Naive thymus-derived CD4-positive, alpha-beta T cell (primary cell): ENCODE measurements around the gene TOP3A. TPM values are rescaled to one million over a fixed set of nuclear protein-coding genes. Genes with fewer than 3 reads are reported as not detected.
A peak's percentile ranks its signal among the peaks of the same experiment; 100 is the strongest.
"Not testable (repeated sequence)": the region's sequence is repeated elsewhere in the genome, so short reads cannot be mapped to it uniquely, and the experiment has no call there.

ENCODE experiments used
- ATAC-seq: fragments of 150-1000 bp; cut with Tn5 transposase; 2 replicates; pipeline ENCODE4 v1.10.0; 2021; ENCODE audit warnings: mild to moderate bottlenecking, moderate library complexity
- CTCF ChIA-PET: fragments of 350-600 bp; sonication (Branson Sonifier 250); formaldehyde crosslinking; loops from one replicate; lab custom pipeline; 2021; ENCODE audit warnings: antibody characterized with exemption; lab: Charles Lee
- POLR2A ChIA-PET: fragments of 350-600 bp; sonication (Branson Sonifier 250); formaldehyde crosslinking; loops from one replicate; lab custom pipeline; 2021; ENCODE audit warnings: antibody characterized with exemption, inconsistent platforms; lab: Charles Lee
- DNase-seq, 9 donors: peaks; one replicate each; pipeline versions ENCODE4 v3.0.0 to v3.0.0-alpha.2; 2020 to 2022; ENCODE audit warnings: mixed read lengths in 1 of 9
- H3K27ac ChIP-seq: one replicate; pipeline ENCODE4 v1.7.0; 2013; ENCODE audit warnings: mild to moderate bottlenecking, low read depth, low read length, moderate library complexity
- H3K27me3 ChIP-seq, 2 donors: one replicate each; pipeline ENCODE4 v1.7.0; 2013; ENCODE audit warnings: low read length in 2 of 2, mild to moderate bottlenecking in 2 of 2, moderate library complexity in 2 of 2; ENCODE audit not compliant: control insufficient read depth in 2 of 2, insufficient read depth in 2 of 2
- H3K36me3 ChIP-seq, 3 experiments: 1 replicate in 2 of 3; 2 replicates in 1 of 3; pipeline ENCODE4 v1.7.0; 2013; ENCODE audit warnings: low read length in 3 of 3, mild to moderate bottlenecking in 3 of 3, moderate library complexity in 1 of 3; ENCODE audit not compliant: insufficient read depth in 3 of 3, control insufficient read depth in 2 of 3
- H3K4me1 ChIP-seq, 2 donors: one replicate each; pipeline ENCODE4 v1.7.0; 2013; ENCODE audit warnings: low read length in 2 of 2, mild to moderate bottlenecking in 2 of 2, moderate library complexity in 1 of 2; ENCODE audit not compliant: control insufficient read depth in 2 of 2, insufficient read depth in 2 of 2
- H3K4me3 ChIP-seq: 2 replicates; pipeline ENCODE4 v1.7.0; 2013; ENCODE audit warnings: mild to moderate bottlenecking, low read length
- H3K9me3 ChIP-seq, 3 experiments: 1 replicate in 2 of 3; 2 replicates in 1 of 3; pipeline ENCODE4 v1.7.0; 2013; ENCODE audit warnings: low read length in 3 of 3; ENCODE audit not compliant: control insufficient read depth in 2 of 3
- H3K27ac Mint-ChIP-seq, 9 donors: one replicate each; pipeline ENCODE4 v1.8.0; 2020 to 2022; ENCODE audit warnings: mixed read lengths in 9 of 9, mild to moderate bottlenecking in 8 of 9, moderate library complexity in 5 of 9, inconsistent platforms in 2 of 9
- H3K27me3 Mint-ChIP-seq, 5 donors: one replicate each; pipeline ENCODE4 v1.8.0; 2021 to 2022; ENCODE audit warnings: mixed read lengths in 5 of 5, mild to moderate bottlenecking in 1 of 5
- H3K36me3 Mint-ChIP-seq, 5 donors: one replicate each; pipeline ENCODE4 v1.8.0; 2020 to 2022; ENCODE audit warnings: mixed read lengths in 5 of 5, mild to moderate bottlenecking in 3 of 5, inconsistent platforms in 1 of 5
- H3K4me1 Mint-ChIP-seq, 7 donors: one replicate each; pipeline ENCODE4 v1.8.0; 2020 to 2022; ENCODE audit warnings: mixed read lengths in 7 of 7, mild to moderate bottlenecking in 3 of 7, inconsistent platforms in 1 of 7
- H3K4me3 Mint-ChIP-seq, 10 donors: one replicate each; pipeline ENCODE4 v1.8.0; 2020 to 2022; ENCODE audit warnings: mild to moderate bottlenecking in 10 of 10, mixed read lengths in 10 of 10, moderate library complexity in 6 of 10, inconsistent platforms in 2 of 10
- H3K9me3 Mint-ChIP-seq, 11 donors: one replicate each; pipeline ENCODE4 v1.8.0; 2020 to 2022; ENCODE audit warnings: mixed read lengths in 11 of 11, mild to moderate bottlenecking in 4 of 11, inconsistent platforms in 1 of 11, moderate library complexity in 1 of 11
- intact Hi-C, 2 donors: fragments of 100-400 bp; cut with micrococcal nuclease; formaldehyde crosslinking; loops; one replicate each; pipeline ENCODE4 v1.15.1; 2023
- polyA plus RNA-seq, 2 donors: library from polyadenylated mRNA; unstranded; fragments of 300-500 nt; fragmentation: Illumina TruSeq; gene quantifications; one replicate each; pipeline ENCODE4 v1.2.3, GENCODE V29; 2021
- total RNA-seq, 6 experiments: library from RNA in 5 of 6; stranded (reverse) in 5 of 6; gene quantifications; 1 replicate in 5 of 6; 2 replicates in 1 of 6; pipeline ENCODE4 v1.2.3 and lab custom pipeline; 2021 to 2026

Gene TOP3A
- total and polyA plus RNA-seq, 7 experiments from 2014 or later: 13.7 to 74.9 (median 39.7) TPM

DNA sequence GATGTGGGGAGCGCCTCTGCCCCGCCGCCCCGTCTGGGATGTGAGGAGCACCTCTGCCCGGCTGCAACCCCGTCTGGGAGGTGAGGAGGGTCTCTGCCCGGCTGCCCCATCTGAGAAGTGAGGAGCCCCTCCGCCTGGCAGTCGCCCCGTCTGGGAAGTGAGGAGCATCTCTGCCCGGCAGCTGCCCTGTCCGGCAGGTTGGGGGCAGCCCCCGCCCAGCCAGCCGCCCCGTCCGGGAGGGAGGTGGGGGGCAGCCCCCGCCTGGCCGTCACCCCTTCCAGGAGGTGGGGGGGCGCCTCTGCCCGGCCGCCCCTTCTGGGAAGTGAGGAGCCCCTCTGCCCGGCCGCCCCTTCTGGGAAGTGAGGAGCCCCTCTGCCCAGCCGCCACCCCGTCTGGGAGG, 23.4 kb upstream of the TOP3A start:
- H3K9me3 Mint-ChIP-seq, H3K27me3 Mint-ChIP-seq, ATAC-seq, H3K4me3 Mint-ChIP-seq, POLR2A ChIA-PET, H3K4me1 ChIP-seq, H3K27me3 ChIP-seq, DNase-seq, CTCF ChIA-PET, H3K4me1 Mint-ChIP-seq, H3K9me3 ChIP-seq, H3K4me3 ChIP-seq, H3K27ac Mint-ChIP-seq, H3K27ac ChIP-seq, intact Hi-C loops: not testable (repeated sequence)
- H3K36me3 ChIP-seq: peaks cover 0 to 39% (median 3%) of the 10 kb centered on the region in 3 experiments
- peaks cover 5 to 33% (median 20%) of the 10 kb centered on the region in 5 donors for H3K36me3 Mint-ChIP-seq

DNA sequence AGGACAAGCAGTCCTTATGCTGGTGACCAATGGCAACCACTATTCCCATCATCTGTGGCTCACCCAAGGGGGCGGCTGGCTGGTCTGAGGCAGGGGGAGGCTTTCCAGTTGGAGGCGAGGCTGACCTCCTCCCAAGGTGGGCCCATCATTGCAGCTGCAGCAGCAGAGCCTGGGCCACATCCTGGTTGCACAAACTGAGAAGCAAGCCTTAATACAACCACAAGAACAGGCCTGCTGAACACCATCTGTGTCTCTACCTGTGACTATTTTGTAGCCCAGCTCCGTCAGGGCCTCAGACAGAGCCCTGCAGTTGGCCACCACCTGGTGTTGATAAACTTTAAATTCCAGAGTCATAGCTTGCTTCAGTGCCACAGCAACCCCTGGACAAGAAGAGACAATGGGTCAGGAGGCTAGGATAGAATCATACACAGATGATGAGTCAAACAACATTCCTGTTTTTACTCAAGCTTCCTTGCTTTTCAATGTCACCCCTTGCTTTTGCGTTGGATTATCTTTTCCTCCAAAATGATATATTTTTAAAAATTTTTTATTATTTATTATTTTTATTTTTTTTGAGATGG, 18.2 kb upstream of the TOP3A start:
- H3K36me3 Mint-ChIP-seq: peaks cover 0 to 16% (median 5%) of the 10 kb centered on the region in 5 donors
- Histone ChIP-seq H3K27me3 (no peaks in the 10 kb centered on the region), H3K9me3 (no peaks in the 10 kb centered on the region), H3K36me3 (peaks cover 0 to 58% (median 0%) of the 10 kb centered on the region in 3 experiments), H3K4me1 (peaks cover 0 to 13% of the 10 kb centered on the region in 2 donors), H3K4me3 (no peak overlapping the region), H3K27ac (no peak overlapping the region)
- no peak overlapping the region for H3K27ac Mint-ChIP-seq
- no peak overlapping the region for H3K4me3 Mint-ChIP-seq
- DNase-seq: no peak
- no peaks in the 10 kb centered on the region for H3K9me3 Mint-ChIP-seq
- H3K4me1 Mint-ChIP-seq: peaks cover 8 to 15% (median 9%) of the 10 kb centered on the region in 7 donors
- CTCF ChIA-PET: no interaction called here
- intact Hi-C loops: no loop called here
- POLR2A ChIA-PET: no interaction called here
- no peak for ATAC-seq
- no peaks in the 10 kb centered on the region for H3K27me3 Mint-ChIP-seq

DNA sequence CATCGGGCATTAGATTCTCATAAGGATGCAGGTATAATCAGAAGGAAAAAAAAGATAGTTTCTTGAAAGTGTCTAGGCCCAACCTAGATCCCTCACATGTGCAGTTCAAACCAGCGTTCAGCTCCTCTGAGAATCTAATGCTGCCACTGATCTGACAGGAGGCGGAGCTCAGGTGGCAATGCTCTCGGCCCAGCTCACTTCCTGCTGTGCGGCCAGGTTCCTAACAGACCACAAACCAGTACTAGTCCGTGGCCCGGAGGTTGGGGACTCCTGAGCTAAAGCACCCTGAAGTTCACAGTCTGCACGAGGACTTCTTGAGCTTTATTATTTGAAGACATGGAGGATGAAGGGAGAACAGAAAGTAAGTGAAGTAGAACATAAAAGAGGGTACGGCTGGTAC, 17.1 kb upstream of the TOP3A start:
- DNase-seq (no peak), ATAC-seq (peak; percentile 63)
- peaks cover 8 to 15% (median 9%) of the 10 kb centered on the region in 7 donors for H3K4me1 Mint-ChIP-seq
- Histone ChIP-seq H3K27me3 (no peaks in the 10 kb centered on the region), H3K27ac (no peak overlapping the region), H3K4me1 (peaks cover 0 to 13% of the 10 kb centered on the region in 2 donors), H3K4me3 (no peak overlapping the region), H3K9me3 (no peaks in the 10 kb centered on the region), H3K36me3 (peaks cover 0 to 69% (median under 1%) of the 10 kb centered on the region in 3 experiments)
- intact Hi-C loops: no loop called here
- peak overlapping the region in 7 of 10 donors; percentile 10 to 78 (median 49) for H3K4me3 Mint-ChIP-seq
- H3K9me3 Mint-ChIP-seq: no peaks in the 10 kb centered on the region
- H3K27me3 Mint-ChIP-seq: no peaks in the 10 kb centered on the region
- POLR2A ChIA-PET: no interaction called here
- H3K27ac Mint-ChIP-seq: peak overlapping the region in 7 of 9 donors; percentile 45 to 86 (median 67)
- CTCF ChIA-PET: interaction anchor here (1.2 kb wide), 1 partner anchor 11 kb away, joined by 4 read pairs; no protein-coding TSS in a partner anchor
- peaks cover 0 to 18% (median 2%) of the 10 kb centered on the region in 5 donors for H3K36me3 Mint-ChIP-seq

DNA sequence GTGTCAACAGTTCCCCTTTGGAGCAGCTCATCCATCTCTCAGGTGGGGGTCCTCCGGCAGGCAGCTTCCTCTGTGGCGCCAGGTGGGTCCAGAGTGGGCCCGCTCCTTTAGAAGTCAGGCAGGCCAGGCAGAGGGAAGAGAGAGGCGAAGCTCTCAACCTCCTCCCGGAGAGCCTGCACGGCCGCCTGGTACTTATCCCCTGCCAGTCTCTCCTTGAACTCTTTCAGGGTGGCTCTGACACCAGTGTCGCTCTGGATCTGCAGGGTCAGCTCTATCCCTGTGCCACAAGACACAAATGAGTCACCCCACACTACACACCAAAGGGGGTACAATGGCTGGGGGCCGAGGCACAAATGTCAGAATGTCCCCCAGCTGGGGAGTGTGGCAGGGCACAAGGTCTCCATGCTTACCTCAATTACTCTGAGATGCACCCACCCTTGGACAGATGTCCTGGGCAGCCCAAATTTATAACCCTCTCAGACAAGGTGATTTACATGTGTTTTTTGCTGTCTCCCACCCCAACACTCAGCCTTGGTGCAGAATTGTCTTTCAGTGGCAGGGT, 13.9 kb upstream of the TOP3A start:
- H3K27ac ChIP-seq: no peak overlapping the region
- Mint-ChIP-seq H3K4me1 (peaks cover 15 to 24% (median 19%) of the 10 kb centered on the region in 7 donors), H3K27ac (peak overlapping the region in 2 of 9 donors; percentile 9 to 30), H3K36me3 (peaks cover 0 to 35% (median 5%) of the 10 kb centered on the region in 5 donors), H3K9me3 (no peaks in the 10 kb centered on the region), H3K27me3 (no peaks in the 10 kb centered on the region), H3K4me3 (no peak overlapping the region)
- DNase-seq (no peak), ATAC-seq (no peak)
- peaks cover 0 to 13% of the 10 kb centered on the region in 2 donors for H3K4me1 ChIP-seq
- intact Hi-C loops: no loop called here
- H3K4me3 ChIP-seq: no peak overlapping the region
- H3K9me3 ChIP-seq: no peaks in the 10 kb centered on the region
- peaks cover 4 to 85% (median 9%) of the 10 kb centered on the region in 3 experiments for H3K36me3 ChIP-seq
- ChIA-PET CTCF (interaction anchor here (1.1 kb wide), 1 partner anchor 20 kb away, joined by 3 read pairs; no protein-coding TSS in a partner anchor), POLR2A (interaction anchor here (1.1 kb wide), 1 partner anchor 13 kb away, joined by 3 read pairs; no protein-coding TSS in a partner anchor)
- H3K27me3 ChIP-seq: no peaks in the 10 kb centered on the region

DNA sequence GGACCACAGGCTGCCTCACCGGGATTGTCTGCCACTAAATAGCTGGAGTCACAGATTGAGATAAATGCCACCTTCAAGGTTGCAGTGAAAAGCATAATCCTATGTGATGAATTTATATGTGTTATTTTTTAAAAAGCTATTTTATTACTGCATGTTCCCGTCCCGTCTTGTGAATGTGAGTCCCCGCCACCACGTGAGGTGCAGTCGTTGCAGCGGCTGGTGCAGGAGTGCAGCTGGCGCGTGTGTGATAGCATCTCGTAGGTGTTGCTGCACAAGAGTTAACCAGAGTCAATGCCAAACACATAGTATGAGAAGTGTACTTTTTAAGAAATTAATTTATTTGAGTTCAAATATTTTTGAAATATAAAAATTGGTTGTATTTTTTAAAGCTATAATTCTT, 12.8 kb upstream of the TOP3A start:
- ChIA-PET CTCF (interaction anchor here (0.7 to 1.1 kb wide), 4 partner anchors 11 to 506 kb away, joined by 3 read pairs; no protein-coding TSS in a partner anchor), POLR2A (interaction anchor here (0.6 to 1.1 kb wide), 2 partner anchors 10 to 11 kb away, joined by 3 read pairs; no protein-coding TSS in a partner anchor)
- Mint-ChIP-seq H3K4me3 (no peak overlapping the region), H3K27ac (peak overlapping the region in 1 of 9 donors; percentile 65), H3K36me3 (peaks cover 0 to 39% (median 8%) of the 10 kb centered on the region in 5 donors), H3K4me1 (peaks cover 13 to 25% (median 17%) of the 10 kb centered on the region in 7 donors), H3K27me3 (no peaks in the 10 kb centered on the region), H3K9me3 (no peaks in the 10 kb centered on the region)
- no peak for ATAC-seq
- intact Hi-C loops: no loop called here
- Histone ChIP-seq H3K4me1 (peaks cover 0 to 11% of the 10 kb centered on the region in 2 donors), H3K36me3 (peaks cover 4 to 94% (median 18%) of the 10 kb centered on the region in 3 experiments), H3K27me3 (no peaks in the 10 kb centered on the region), H3K4me3 (no peak overlapping the region), H3K9me3 (no peaks in the 10 kb centered on the region), H3K27ac (no peak overlapping the region)
- DNase-seq: no peak

DNA sequence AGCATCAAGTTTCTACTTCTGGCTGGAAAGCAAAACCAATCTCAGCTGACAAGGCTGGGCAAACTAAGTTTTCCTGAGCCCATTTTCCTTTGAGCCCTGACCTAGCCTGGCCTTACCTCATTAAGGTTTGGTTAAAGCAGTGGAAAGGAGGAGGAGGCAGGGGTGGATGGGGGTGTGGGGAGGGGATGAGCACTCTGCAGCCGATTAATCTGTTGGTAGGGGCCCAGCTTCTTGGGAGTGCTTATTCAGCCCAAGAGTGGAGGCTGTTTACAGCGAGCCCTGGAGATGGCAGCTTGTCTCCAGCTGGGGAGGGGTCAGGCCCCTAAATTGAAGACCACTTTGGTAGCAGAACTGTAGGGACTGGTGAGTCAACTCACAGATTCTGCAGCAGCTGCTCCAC, 12.3 kb upstream of the TOP3A start:
- H3K4me1 Mint-ChIP-seq: peaks cover 8 to 27% (median 16%) of the 10 kb centered on the region in 7 donors
- no peak for ATAC-seq
- intact Hi-C loops: no loop called here
- H3K36me3 ChIP-seq: peaks cover 4 to 94% (median 18%) of the 10 kb centered on the region in 3 experiments
- H3K9me3 ChIP-seq: no peaks in the 10 kb centered on the region
- no peak overlapping the region for H3K27ac ChIP-seq
- CTCF ChIA-PET: interaction anchor here (0.7 to 1.0 kb wide), 2 partner anchors 11 to 506 kb away, joined by 3 read pairs; no protein-coding TSS in a partner anchor
- POLR2A ChIA-PET: no interaction called here
- no peak overlapping the region for H3K27ac Mint-ChIP-seq
- no peak for DNase-seq
- peaks cover 0 to 10% of the 10 kb centered on the region in 2 donors for H3K4me1 ChIP-seq
- H3K27me3 Mint-ChIP-seq: no peaks in the 10 kb centered on the region
- H3K36me3 Mint-ChIP-seq: peaks cover 0 to 40% (median 8%) of the 10 kb centered on the region in 5 donors
- H3K9me3 Mint-ChIP-seq: no peaks in the 10 kb centered on the region
- H3K4me3 Mint-ChIP-seq: no peak overlapping the region
- H3K4me3 ChIP-seq: no peak overlapping the region
- H3K27me3 ChIP-seq: no peaks in the 10 kb centered on the region
